Esophagus muscularis mucosa (tissue), 4 donors: ENCODE results near the gene TMEM86B.

ENCODE experiments used
- EP300 ChIP-seq: sonication (generic); formaldehyde crosslinking; IDR thresholded peaks from one replicate; pipeline ENCODE4 v1.6.1; 2017; ENCODE audit warnings: antibody characterized with exemption
- POLR2A ChIP-seq: fragments of 450-650 bp; IDR thresholded peaks from one replicate; pipeline ENCODE4 v1.6.1; 2017; ENCODE audit warnings: antibody characterized with exemption, moderate library complexity, mild to moderate bottlenecking, low read depth
- TF ChIP-seq, protein P1 (sequence below), 3 experiments: fragments of 200-600 bp in 2 of 3; fragments of 450-650 bp in 1 of 3; sonication (generic) in 2 of 3; IDR thresholded peaks; one replicate each; pipeline ENCODE4 v1.5.1; 2017 to 2019; ENCODE audit warnings: antibody characterized with exemption in 3 of 3, mild to moderate bottlenecking in 2 of 3, moderate library complexity in 1 of 3

DNA sequence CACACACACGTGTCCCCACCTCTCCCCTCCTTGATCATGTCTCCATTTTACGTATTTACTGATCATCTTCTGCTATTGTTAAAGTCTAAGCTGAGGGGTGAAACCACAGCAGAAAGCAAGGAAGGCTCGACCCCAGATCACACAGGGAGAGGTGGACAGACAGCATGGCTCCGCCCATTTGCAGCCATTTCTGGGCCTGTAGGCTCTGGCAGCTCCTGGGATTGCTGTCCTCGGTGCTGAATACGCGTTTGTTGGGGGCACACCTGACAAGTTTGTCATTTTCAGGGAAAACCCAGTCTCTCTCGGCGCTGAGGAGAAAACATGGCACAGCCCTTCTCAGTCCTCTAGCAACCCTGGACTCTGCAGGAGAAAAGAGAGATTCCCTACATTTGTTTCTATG is 8.0 kb downstream of the TMEM86B start:
- TF ChIP-seq, protein P1, sequence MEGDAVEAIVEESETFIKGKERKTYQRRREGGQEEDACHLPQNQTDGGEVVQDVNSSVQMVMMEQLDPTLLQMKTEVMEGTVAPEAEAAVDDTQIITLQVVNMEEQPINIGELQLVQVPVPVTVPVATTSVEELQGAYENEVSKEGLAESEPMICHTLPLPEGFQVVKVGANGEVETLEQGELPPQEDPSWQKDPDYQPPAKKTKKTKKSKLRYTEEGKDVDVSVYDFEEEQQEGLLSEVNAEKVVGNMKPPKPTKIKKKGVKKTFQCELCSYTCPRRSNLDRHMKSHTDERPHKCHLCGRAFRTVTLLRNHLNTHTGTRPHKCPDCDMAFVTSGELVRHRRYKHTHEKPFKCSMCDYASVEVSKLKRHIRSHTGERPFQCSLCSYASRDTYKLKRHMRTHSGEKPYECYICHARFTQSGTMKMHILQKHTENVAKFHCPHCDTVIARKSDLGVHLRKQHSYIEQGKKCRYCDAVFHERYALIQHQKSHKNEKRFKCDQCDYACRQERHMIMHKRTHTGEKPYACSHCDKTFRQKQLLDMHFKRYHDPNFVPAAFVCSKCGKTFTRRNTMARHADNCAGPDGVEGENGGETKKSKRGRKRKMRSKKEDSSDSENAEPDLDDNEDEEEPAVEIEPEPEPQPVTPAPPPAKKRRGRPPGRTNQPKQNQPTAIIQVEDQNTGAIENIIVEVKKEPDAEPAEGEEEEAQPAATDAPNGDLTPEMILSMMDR (IDR thresholded peaks at IDR 0.05), result no peak
- TF ChIP-seq POLR2A (no peak), EP300 (no peak)
